ENCODE data around the gene HSF4. TPM values are rescaled to one million over a fixed set of nuclear protein-coding genes. Genes with fewer than 3 reads are reported as not detected.

HSF4 gene
- total RNA-seq, 3 donors from 2014 or later: 26.0 to 113 (median 64.4) TPM

DNA sequence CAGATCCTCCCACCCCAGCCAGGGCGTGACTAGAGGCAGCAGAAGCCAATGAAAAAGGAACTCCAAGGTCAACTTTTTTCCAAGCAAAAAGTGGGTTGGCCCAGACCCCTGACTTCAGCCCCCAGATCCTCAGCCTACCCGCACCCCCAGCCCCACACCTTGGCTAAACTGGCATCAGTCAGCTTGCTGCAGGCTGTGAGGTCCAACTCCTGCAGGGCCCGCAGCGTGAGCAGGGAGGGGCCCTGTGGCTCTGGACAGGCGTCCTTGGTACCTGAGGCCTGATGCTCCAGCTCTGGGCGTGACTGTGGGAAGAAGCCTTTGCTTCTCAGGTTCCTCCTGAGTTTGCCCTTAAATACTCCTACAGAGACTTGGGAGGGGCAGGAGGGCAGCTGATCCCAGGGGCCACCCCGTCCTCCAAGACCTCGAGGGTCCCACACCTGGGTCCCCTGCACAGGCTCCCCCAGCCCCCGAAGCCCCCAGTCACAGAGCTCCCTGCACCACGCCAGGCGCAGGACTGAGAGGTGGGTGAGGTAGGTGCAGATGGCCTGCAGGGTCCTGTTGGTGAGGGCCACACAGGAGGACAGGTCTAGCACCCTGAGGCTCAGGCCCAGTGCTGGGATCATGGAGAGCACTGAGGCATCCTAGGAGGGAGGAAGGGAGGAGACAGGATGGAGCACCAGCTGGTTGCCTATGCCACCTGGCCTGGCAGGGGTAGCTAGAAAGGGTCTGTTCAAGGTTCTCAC, 43.8 kb downstream of the HSF4 start:
- Histone ChIP-seq H3K4me3 (no peak overlapping the region), H3K9me3 (no peaks in the 10 kb centered on the region), H3K36me3 (ENCODE audit: low read depth) (peaks cover 7% of the 10 kb centered on the region), H3K4me1 (ENCODE audit: low read depth) (no peaks in the 10 kb centered on the region)
- peak; percentile 10 for ATAC-seq
- intact Hi-C loops (cut with DNase I, micrococcal nuclease): no loop called here
- no peak for DNase-seq
- TF ChIP-seq, protein P1, sequence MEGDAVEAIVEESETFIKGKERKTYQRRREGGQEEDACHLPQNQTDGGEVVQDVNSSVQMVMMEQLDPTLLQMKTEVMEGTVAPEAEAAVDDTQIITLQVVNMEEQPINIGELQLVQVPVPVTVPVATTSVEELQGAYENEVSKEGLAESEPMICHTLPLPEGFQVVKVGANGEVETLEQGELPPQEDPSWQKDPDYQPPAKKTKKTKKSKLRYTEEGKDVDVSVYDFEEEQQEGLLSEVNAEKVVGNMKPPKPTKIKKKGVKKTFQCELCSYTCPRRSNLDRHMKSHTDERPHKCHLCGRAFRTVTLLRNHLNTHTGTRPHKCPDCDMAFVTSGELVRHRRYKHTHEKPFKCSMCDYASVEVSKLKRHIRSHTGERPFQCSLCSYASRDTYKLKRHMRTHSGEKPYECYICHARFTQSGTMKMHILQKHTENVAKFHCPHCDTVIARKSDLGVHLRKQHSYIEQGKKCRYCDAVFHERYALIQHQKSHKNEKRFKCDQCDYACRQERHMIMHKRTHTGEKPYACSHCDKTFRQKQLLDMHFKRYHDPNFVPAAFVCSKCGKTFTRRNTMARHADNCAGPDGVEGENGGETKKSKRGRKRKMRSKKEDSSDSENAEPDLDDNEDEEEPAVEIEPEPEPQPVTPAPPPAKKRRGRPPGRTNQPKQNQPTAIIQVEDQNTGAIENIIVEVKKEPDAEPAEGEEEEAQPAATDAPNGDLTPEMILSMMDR (IDR thresholded peaks at IDR 0.05): no peak

DNA sequence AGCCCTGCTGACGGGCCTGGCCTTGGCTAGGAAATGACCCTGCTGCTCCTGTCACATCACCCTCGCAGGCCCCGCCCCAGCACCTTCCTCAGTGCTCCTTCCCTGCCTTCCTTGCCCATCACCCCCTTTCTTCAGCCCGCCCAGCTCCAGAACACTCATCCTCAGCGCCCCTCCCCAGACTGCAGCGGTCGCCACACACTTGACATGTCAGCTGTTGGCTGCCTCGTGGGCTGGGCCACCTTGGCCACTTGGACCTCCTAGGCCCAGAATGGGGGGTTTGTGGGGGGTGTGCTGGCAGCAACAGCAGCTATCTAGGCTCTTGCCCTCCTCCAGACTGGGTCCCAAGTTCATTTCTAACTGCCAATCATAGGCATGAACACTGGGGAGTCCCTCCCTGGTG, 45.0 kb downstream of the HSF4 start:
- TF ChIP-seq, protein P1 (IDR thresholded peaks at IDR 0.05): no peak
- H3K9me3 ChIP-seq: no peaks in the 10 kb centered on the region
- H3K4me3 ChIP-seq: no peak overlapping the region
- intact Hi-C loops (cut with DNase I, micrococcal nuclease): no loop called here
- DNase-seq: no peak
- no peak for ATAC-seq
- H3K4me1 ChIP-seq (ENCODE audit: low read depth): no peaks in the 10 kb centered on the region
- no peaks in the 10 kb centered on the region for H3K36me3 ChIP-seq (ENCODE audit: low read depth)

DNA sequence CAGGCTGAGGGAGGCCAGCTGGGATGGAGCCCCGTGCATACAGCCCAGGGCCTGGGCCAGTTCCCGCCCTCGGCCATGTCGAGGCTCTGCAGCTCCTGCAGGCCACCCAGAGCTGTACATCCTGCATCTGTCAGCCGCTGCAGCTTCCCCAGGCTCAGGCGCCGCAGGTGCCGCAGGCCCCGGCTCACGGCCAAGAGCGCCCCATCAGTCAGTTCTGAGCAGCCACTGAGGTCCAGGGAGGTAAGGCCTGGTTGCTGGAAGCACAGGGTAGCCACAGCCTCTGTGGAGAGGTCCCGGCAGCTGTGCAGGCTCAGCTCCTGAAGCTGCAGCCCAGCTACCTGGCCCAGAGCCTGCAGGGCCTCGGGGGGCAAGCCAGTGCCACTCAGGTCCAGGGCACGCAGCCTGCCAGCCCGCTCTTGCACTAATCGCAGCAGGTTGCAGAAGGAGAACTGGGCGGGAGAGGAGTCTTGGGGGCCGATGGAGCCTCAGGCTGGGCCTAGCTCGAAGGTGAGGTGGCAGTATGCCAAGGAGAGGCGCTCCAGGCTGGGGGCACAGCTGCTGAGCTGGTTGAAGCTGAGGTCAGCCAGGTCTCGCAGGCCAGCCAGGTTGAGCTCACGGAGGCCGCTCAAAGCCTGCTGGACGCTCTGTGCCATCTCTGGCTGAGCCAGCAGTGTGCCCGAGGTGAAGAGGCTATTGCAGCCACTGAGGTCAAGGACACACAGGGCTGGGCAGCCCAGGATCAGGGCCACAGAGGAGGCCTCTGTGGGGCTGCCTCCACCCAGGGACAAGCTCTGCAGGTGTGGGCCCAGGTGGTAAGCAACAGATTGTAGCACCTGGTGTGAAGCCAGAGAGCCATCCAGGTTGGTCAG, 45.8 kb downstream of the HSF4 start:
- intact Hi-C loops (cut with DNase I, micrococcal nuclease): no loop called here
- H3K36me3 ChIP-seq (ENCODE audit: low read depth): no peaks in the 10 kb centered on the region
- H3K4me3 ChIP-seq: no peak overlapping the region
- DNase-seq: no peak
- H3K4me1 ChIP-seq (ENCODE audit: low read depth): no peaks in the 10 kb centered on the region
- H3K9me3 ChIP-seq: no peaks in the 10 kb centered on the region
- no peak for ATAC-seq
- TF ChIP-seq, protein P1 (IDR thresholded peaks at IDR 0.05): no peak

DNA sequence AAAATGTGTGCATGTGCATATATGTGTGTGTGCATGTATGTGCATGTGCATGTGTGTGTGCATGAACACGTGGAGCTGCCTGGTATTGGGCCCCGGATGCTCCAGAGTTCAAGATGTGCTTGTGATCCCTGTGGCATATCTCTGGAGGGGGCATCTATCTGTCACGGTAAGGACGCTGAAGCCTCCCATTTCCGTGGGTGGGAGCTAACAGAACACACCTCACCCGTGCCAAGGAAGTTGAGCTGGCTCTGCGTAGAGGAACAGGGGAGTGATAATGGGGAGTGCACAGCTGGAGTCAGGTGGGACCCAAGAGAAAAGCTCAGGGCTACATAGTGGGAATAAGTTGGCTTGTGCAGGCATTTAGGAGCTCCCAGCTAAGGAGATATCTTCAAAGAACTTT, 47.1 kb downstream of the HSF4 start:
- DNase-seq (no peak), ATAC-seq (no peak)
- Histone ChIP-seq H3K4me1 (ENCODE audit: low read depth) (no peaks in the 10 kb centered on the region), H3K4me3 (no peak overlapping the region), H3K36me3 (ENCODE audit: low read depth) (no peaks in the 10 kb centered on the region), H3K9me3 (no peaks in the 10 kb centered on the region)
- TF ChIP-seq, protein P1 (IDR thresholded peaks at IDR 0.05): no peak
- intact Hi-C loops (cut with DNase I, micrococcal nuclease): no loop called here

DNA sequence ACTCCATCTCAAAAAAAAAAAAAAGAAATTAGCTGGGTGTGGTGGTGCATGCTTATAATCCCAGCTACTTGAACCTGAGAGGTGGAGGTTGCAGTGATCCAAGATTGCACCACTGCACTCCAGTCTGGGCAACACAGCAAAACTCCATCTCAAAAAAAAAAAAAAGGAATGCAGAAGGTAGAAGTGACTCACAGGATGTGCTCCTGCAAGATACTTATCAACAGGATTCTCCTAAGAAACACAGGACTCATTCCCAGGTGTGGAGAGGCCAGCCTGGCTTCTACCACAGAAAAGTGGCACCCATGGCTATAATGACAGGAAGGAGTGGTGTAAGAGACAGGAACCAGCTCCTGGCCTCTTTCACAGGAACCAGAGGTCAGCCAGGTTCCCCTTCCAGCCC, 48.2 kb downstream of the HSF4 start:
- intact Hi-C loops (cut with DNase I, micrococcal nuclease): no loop called here
- ATAC-seq: no peak
- DNase-seq: no peak
- TF ChIP-seq, protein P1 (IDR thresholded peaks at IDR 0.05): no peak
- no peak overlapping the region for H3K4me3 ChIP-seq
- H3K9me3 ChIP-seq: no peaks in the 10 kb centered on the region
- no peaks in the 10 kb centered on the region for H3K36me3 ChIP-seq (ENCODE audit: low read depth)
- H3K4me1 ChIP-seq (ENCODE audit: low read depth): no peaks in the 10 kb centered on the region

Measured in mucosa of descending colon (tissue), 3 donors.